Mammary epithelial cell (primary cell): ENCODE data around the gene DNAJA3.

ENCODE experiments used
- CTCF ChIP-seq, 2 donors: IDR thresholded peaks in 1 of 2; conservative IDR thresholded peaks in 1 of 2; 2 replicates each; pipeline ENCODE4 v1.5.1; 2011 to 2012; ENCODE audit warnings: inconsistent platforms in 2 of 2, low read length in 2 of 2, mild to moderate bottlenecking in 2 of 2, control low read depth in 1 of 2, low read depth in 1 of 2; ENCODE audit not compliant: insufficient read depth in 1 of 2; ENCODE audit errors: extremely low read depth in 1 of 2
- EZH2 ChIP-seq: IDR thresholded peaks from 2 replicates; pipeline ENCODE4 v1.6.1; 2012; ENCODE audit warnings: low read length, inconsistent platforms, borderline replicate concordance

- no peak for TF ChIP-seq EZH2
- TF ChIP-seq CTCF (conservative IDR thresholded peaks at IDR 0.05 in 1 of 2, IDR thresholded peaks at IDR 0.05 in 1 of 2; ENCODE audit: extremely low read depth in 1 of 2, insufficient read depth in 1 of 2, low read depth in 1 of 2, low read length in 2 of 2) = no peak
Observed at GRCh38 chr16:4481526-4481925, 55.9 kb downstream of the DNAJA3 start.
